Measurements from ENCODE around the gene MAP7D3. TPM values are rescaled to one million over a fixed set of nuclear protein-coding genes. Genes with fewer than 3 reads are reported as not detected.

Gene MAP7D3
- total and polyA plus RNA-seq, 2 of the 4 experiments (the other 2 are of a cell fraction), result 10.0 to 23.8 TPM

DNA sequence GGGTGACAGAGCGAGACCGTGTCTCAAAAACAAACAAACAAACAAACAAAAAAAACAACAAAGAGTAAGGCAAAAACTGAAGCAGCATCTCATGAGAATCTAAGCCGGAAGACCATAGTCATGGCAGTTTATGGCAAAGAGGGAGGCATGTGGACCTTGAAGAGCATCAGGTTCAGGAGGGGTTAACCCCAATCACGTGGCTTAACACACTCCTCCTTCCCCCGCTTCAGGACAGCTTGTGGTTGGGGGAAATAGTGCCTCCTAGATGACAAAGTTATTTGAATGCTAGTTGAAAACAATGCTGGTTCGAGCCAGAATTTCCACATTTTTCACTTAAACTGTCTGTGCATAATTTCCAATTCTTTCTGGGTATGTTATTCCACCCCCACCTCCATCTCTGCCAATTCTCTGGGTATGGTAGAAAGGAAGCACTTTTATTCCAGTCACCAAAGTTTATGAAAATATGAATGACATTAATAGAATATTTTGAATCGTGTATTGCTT lies 11.7 kb upstream of the MAP7D3 start:
- no peak overlapping the region for H3K14ac ChIP-seq (replicated peaks; ENCODE audit: low read depth, low read length)
- H2AFZ ChIP-seq (replicated peaks; ENCODE audit: low read length, poor library complexity), result no peak overlapping the region
- no peak overlapping the region for H2BK5ac ChIP-seq (ENCODE audit: low read depth, low read length, poor library complexity, severe bottlenecking)
- dilution Hi-C loops (cut with HindIII; ENCODE audit: low sequenced_read_pairs, unreplicated experiment) (no loop called here), intact Hi-C loops (cut with micrococcal nuclease) (loop anchor here (10.0 kb wide), 1 partner anchor 432 kb away; no protein-coding TSS in a partner anchor), in situ Hi-C loops (cut with MboI; ENCODE audit: low sequenced_read_pairs) (no loop called here)
- BruUV-seq (replicated peaks), result no TSS peak
- 0 out of 2 replicates have a peak overlapping the region, but pooled peaks have one; percentile 75 for H3K4ac ChIP-seq (ENCODE audit: low read depth, low read length)
- H3K4me3 ChIP-seq (ENCODE audit: insufficient read depth, low read depth, low read length), result no peak overlapping the region
- H3K18ac ChIP-seq (ENCODE audit: low read depth, low read length), result 0 out of 2 replicates have a peak overlapping the region, but pooled peaks have one; percentile 54
- ChIA-PET POLR2A (ENCODE audit: unreplicated experiment) (no interaction called here), CTCF (no interaction called here)
- no peak overlapping the region for H2BK120ac ChIP-seq (ENCODE audit: low read depth, low read length)
- no peak overlapping the region for H4K8ac ChIP-seq (ENCODE audit: low read depth in 2 of 2, low read length in 2 of 2)
- no peaks in the 10 kb centered on the region for H3K27me3 ChIP-seq (ENCODE audit: control insufficient read depth, insufficient read depth, low read length)
- no peak overlapping the region for H3K4me2 ChIP-seq (ENCODE audit: low read depth, low read length)
- H3K23ac ChIP-seq (ENCODE audit: low read depth, low read length), result no peak overlapping the region
- H3K9me1 ChIP-seq (ENCODE audit: insufficient read depth, low read length), result peaks cover 13% of the 10 kb centered on the region; the same call in 1 of the 2 replicates
- H3K36me3 ChIP-seq (ENCODE audit: control insufficient read depth, insufficient read depth, low read length), result no peaks in the 10 kb centered on the region
- no peak overlapping the region for H2AK5ac ChIP-seq (ENCODE audit: low read depth, low read length)
- H4K20me1 ChIP-seq (ENCODE audit: insufficient read depth, low read length), result no peaks in the 10 kb centered on the region
- DNase-seq (no peak), ATAC-seq (ENCODE audit: low read depth) (no peak)
- 0 out of 2 replicates have a peak overlapping the region, but pooled peaks have one; percentile 49 for H4K91ac ChIP-seq (ENCODE audit: insufficient read depth, low read depth, low read length)
- H3K56ac ChIP-seq (ENCODE audit: extremely low read depth, insufficient read depth, low read length), result no peak overlapping the region
- TF ChIP-seq CHD1 (IDR thresholded peaks at IDR 0.05; ENCODE audit: low read depth, low read length) (no peak), CTCF (conservative IDR thresholded peaks at IDR 0.05; ENCODE audit: low read depth, low read length) (no peak), RCOR1 (IDR thresholded peaks at IDR 0.05; ENCODE audit: insufficient replicate concordance, low read length) (no peak), MAZ (IDR thresholded peaks at IDR 0.05; ENCODE audit: borderline replicate concordance, low read depth, low read length) (no peak), SMC3 (IDR thresholded peaks at IDR 0.05; ENCODE audit: low read depth, low read length) (no peak), RAD21 (IDR thresholded peaks at IDR 0.05; ENCODE audit: low read length) (no peak), MXI1 (IDR thresholded peaks at IDR 0.05; ENCODE audit: borderline replicate concordance, low read depth, low read length) (no peak), NFE2L2 (IDR thresholded peaks at IDR 0.05; ENCODE audit: low read depth, low read length) (no peak), BHLHE40 (IDR thresholded peaks at IDR 0.05; ENCODE audit: low read depth, low read length) (no peak), MAFK (IDR thresholded peaks at IDR 0.05; ENCODE audit: low read depth, low read length) (no peak), POLR2A (IDR thresholded peaks at IDR 0.05; ENCODE audit: low read depth, low read length) (no peak), RFX5 (IDR thresholded peaks at IDR 0.05; ENCODE audit: low read depth, low read length) (no peak), FOS (IDR thresholded peaks at IDR 0.05; ENCODE audit: low read depth, low read length) (no peak), CEBPB (IDR thresholded peaks at IDR 0.05; ENCODE audit: low read depth, low read length) (no peak), USF2 (IDR thresholded peaks at IDR 0.05; ENCODE audit: low read depth, low read length) (no peak)
- TF ChIP-seq, protein P1, sequence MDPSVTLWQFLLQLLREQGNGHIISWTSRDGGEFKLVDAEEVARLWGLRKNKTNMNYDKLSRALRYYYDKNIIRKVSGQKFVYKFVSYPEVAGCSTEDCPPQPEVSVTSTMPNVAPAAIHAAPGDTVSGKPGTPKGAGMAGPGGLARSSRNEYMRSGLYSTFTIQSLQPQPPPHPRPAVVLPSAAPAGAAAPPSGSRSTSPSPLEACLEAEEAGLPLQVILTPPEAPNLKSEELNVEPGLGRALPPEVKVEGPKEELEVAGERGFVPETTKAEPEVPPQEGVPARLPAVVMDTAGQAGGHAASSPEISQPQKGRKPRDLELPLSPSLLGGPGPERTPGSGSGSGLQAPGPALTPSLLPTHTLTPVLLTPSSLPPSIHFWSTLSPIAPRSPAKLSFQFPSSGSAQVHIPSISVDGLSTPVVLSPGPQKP (IDR thresholded peaks at IDR 0.05; ENCODE audit: borderline replicate concordance, low read depth, low read length), result no peak
- no peaks in the 10 kb centered on the region for H3K79me1 ChIP-seq (ENCODE audit: low read depth in 1 of 2, low read length in 2 of 2)
- WGBS, 2 experiments (ENCODE audit: extremely low coverage in 2 of 2, insufficient read length in 1 of 2), result no CpG with 5 or more reads among the region's 7 CpGs
- H2BK15ac ChIP-seq (ENCODE audit: low read depth, low read length), result no peak overlapping the region
- no peaks in the 10 kb centered on the region for H3K9me3 ChIP-seq (ENCODE audit: control insufficient read depth, insufficient read depth, low read length)
- H3K4me1 ChIP-seq (ENCODE audit: control insufficient read depth, insufficient read depth, low read length), result peaks cover 17% of the 10 kb centered on the region
- H4K5ac ChIP-seq (ENCODE audit: low read depth, low read length), result no peak overlapping the region
- no peak overlapping the region for H2BK20ac ChIP-seq (ENCODE audit: low read depth, low read length)
- H2AK9ac ChIP-seq (replicated peaks; ENCODE audit: low read depth, low read length, poor library complexity), result no peak overlapping the region
- H3K27ac ChIP-seq (ENCODE audit: insufficient read depth, low read length), result no peak overlapping the region
- no peak overlapping the region for H3K9ac ChIP-seq (ENCODE audit: low read depth, low read length)
